GM19025 (cell line): Measurements from ENCODE around the gene BIRC6.
"Not testable (repeated sequence)": the region's sequence is repeated elsewhere in the genome, so short reads cannot be mapped to it uniquely, and the experiment has no call there.

Experiments
- ATAC-seq: cut with Tn5 transposase; IDR thresholded peaks from one replicate; pipeline ENCODE4 v1.9.1; 2021; ENCODE audit warnings: mild to moderate bottlenecking, low read depth, moderate library complexity; ENCODE audit not compliant: unreplicated experiment

Gene BIRC6

GRCh38 chr2:32446369-32446768 is 89.5 kb downstream of the BIRC6 start:
- ATAC-seq = no peak

- ATAC-seq = no peak
Measured at GRCh38 chr2:32450851-32451250, 94.0 kb downstream of the BIRC6 start.

GRCh38 chr2:32452338-32453064 is 95.7 kb downstream of the BIRC6 start:
- no peak for ATAC-seq

GRCh38 chr2:32453242-32454062 is 96.6 kb downstream of the BIRC6 start:
- ATAC-seq = no peak

GRCh38 chr2:32455816-32456215 is 99.0 kb downstream of the BIRC6 start:
- ATAC-seq = no peak

- no peak for ATAC-seq
Measured at GRCh38 chr2:32456808-32457207, 100.0 kb downstream of the BIRC6 start.

- ATAC-seq = no peak
Measured at GRCh38 chr2:32457814-32458213, 101.0 kb downstream of the BIRC6 start.

GRCh38 chr2:32460861-32461260 is 104.0 kb downstream of the BIRC6 start:
- not testable (repeated sequence) for ATAC-seq

GRCh38 chr2:32463110-32463509 is 106.3 kb downstream of the BIRC6 start:
- no peak for ATAC-seq

- no peak for ATAC-seq
Measured at GRCh38 chr2:32464431-32464830, 107.6 kb downstream of the BIRC6 start.

- ATAC-seq = no peak
Measured at GRCh38 chr2:32472605-32473004, 115.8 kb downstream of the BIRC6 start.

- no peak for ATAC-seq
Measured at GRCh38 chr2:32474381-32474780, 117.6 kb downstream of the BIRC6 start.

GRCh38 chr2:32478889-32479620 is 122.2 kb downstream of the BIRC6 start:
- ATAC-seq = no peak

- ATAC-seq = no peak
Measured at GRCh38 chr2:32479993-32480392, 123.2 kb downstream of the BIRC6 start.

- no peak for ATAC-seq
Measured at GRCh38 chr2:32482471-32482870, 125.6 kb downstream of the BIRC6 start.

GRCh38 chr2:32484937-32485336 is 128.1 kb downstream of the BIRC6 start:
- ATAC-seq = no peak

GRCh38 chr2:32485399-32485798 is 128.6 kb downstream of the BIRC6 start:
- ATAC-seq = no peak

- no peak for ATAC-seq
Measured at GRCh38 chr2:32489061-32489460, 132.2 kb downstream of the BIRC6 start.

GRCh38 chr2:32491346-32491745 is 134.5 kb downstream of the BIRC6 start:
- no peak for ATAC-seq

GRCh38 chr2:32495139-32495538 is 138.3 kb downstream of the BIRC6 start:
- ATAC-seq = no peak

GRCh38 chr2:32496662-32497061 is 139.8 kb downstream of the BIRC6 start:
- no peak for ATAC-seq
